NCI-H82 (cell line): ENCODE data around the gene TM4SF18.

Experiments
- DNase-seq: peaks from one replicate; lab custom pipeline; 2025; lab: John Stamatoyannopoulos, UW

Gene TM4SF18

GRCh38 chr3:149330609-149331331, 2.7 kb downstream of the TM4SF18 start:
- no peak for DNase-seq

DNA sequence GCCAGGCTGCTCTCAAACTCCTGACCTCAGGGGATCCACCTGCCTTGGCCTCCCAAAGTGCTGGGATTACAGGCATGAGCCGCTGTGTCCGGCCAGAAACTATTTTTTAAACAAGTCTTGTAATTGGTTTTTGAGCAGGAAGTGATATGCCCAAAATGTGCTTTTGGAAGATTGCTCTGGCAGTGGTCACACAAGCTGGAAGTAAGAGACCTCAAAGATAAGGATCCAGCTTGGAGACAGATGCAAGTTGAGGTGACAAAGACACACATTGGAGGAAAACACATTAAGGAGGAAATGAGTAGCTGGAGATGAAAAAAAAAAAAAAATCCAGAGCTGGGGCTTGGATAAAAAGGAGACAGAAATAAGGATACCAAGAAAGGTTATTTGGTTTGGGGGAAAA, 6.3 kb downstream of the TM4SF18 start:
- DNase-seq = no peak

DNA sequence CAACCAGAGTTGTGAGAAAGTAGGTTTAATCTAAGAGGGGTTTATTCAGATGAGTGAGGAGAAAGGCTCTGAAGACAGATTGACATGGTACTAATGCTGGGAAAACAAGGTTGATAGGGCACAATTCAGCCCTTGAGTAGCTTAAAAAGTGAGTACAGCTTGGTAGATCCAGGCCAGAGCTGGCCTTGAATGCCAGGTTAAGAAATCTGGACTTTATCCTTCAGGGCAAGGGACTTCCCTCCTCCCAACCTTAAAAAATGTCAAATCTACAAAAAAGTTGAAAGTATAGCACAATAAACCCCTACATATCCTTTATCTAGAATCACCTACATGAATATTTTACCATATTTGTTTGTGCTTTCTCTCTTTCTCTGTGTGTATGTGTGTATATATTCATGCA, 7.9 kb downstream of the TM4SF18 start:
- peak; percentile 51 for DNase-seq

DNA sequence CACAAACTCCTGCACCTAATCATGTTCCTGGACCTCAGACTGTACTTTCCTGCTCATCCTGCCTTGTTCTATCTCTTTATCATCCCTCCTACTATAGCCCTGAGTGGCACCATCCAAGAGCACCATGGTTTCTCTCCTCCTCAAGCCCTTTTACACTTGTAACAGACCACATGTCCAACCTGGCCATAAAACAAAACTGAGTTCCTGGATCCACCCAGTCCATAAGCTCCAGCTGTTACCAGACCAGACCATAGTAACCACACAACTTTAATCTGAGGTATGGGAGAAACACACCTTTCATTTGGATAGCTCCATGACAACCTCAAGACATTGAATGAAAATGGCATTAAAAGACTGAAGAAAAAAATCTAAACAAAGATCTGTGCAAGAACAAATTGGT, 9.1 kb downstream of the TM4SF18 start:
- DNase-seq = no peak

- DNase-seq = no peak
These were observed 11.8 kb downstream of the TM4SF18 start for GRCh38 chr3:149321640-149322039.

DNA sequence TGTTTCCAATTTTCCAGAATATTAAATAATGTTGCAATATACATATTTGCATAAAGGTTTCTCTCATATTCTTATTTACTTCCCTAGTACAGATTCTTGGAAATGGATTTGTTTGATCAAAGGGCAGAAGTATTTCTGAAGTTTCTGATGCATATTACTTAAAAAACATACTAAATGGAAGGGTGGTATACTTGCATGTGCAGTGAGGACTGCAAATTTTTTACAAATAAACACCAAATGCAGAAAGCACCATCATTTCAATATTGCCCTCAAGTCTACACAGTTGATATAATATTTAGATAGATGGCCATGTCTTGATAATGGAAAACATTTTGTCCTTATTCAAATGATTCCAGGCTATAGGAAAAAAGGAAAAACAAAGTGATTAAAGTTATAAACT, 12.3 kb downstream of the TM4SF18 start:
- DNase-seq = no peak

DNA sequence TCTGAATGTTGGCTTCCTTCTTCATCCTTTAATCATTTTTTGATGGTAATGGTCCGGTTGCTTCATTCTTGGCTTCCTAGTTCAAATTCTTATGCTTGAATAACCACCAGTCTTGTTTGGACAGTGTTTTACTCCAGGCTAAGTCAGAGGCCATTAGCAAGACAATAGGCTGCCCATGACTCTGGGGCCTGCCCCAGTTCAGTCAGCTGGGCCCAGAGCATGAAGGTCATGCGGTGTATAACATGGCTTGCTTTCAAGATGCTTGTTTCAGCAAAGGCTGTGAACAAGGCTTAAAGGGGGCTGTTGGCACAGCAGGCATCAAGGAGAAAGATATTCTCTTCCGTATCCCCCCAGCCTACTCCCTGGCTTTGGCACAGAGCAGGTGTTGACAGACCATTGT, 13.7 kb downstream of the TM4SF18 start:
- DNase-seq = no peak

- no peak for DNase-seq
These were observed 16.4 kb downstream of the TM4SF18 start for GRCh38 chr3:149317072-149317471.

- no peak for DNase-seq
These were observed 17.0 kb downstream of the TM4SF18 start for GRCh38 chr3:149316437-149316836.

DNA sequence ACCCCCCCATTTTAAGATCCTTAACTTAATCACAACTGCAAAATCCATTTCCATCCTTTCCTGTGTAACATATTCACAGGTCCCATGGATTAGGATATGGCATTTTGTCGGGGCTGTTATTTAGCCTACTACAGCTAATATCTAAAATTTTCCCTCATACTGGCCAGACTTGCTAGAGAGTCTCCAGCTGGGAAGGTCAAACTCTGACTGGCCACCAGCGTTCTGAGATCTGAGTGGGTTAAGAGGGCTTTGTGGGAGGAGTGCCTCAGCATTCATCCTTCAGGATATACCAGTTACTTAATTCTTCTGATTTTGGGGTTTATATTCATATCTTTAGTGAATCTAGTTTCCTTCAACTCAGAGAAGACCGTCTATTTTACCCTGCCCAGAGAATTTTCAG, 17.7 kb downstream of the TM4SF18 start:
- DNase-seq = no peak

DNA sequence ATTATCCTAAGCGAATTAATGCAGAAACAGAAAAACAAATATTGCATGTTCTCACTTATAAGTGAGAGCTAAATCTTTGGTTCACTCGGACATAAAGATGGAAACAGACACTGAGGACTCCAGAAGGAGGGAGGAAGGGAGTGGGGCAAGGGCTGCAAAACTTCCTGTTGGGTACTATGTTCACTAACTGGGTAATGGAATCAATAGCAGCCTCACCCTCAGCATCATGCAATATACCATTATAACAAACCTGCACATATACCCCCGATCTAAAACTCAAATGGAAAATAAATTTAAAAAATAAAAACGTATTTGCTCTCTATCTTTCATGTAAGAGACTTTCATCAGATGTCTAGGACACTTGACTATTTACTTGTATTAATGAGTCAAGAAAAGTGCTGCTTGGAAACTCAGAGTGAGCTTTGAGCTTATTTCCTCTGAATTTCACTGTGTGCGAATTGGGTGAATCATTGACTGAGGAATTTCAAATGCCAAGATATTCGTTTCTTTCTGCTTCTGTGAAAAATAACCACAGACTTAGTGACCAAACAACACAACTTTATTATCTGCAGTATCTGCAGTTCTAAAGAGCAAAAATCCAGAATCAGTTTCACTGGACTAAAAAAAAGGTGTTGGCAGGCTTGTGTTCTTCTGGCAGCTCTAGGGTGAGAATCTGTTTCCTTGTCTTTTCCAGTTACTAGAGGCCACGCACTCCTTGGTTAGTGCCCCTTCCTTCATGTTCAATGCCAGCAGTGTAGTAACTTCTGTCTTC, 18.4 kb downstream of the TM4SF18 start:
- DNase-seq = no peak

- no peak for DNase-seq
These were observed 19.9 kb downstream of the TM4SF18 start for GRCh38 chr3:149313542-149313941.

- DNase-seq = no peak
These were observed 22.5 kb downstream of the TM4SF18 start for GRCh38 chr3:149310796-149311534.

GRCh38 chr3:149307435-149307783, 26.0 kb downstream of the TM4SF18 start:
- DNase-seq = no peak

DNA sequence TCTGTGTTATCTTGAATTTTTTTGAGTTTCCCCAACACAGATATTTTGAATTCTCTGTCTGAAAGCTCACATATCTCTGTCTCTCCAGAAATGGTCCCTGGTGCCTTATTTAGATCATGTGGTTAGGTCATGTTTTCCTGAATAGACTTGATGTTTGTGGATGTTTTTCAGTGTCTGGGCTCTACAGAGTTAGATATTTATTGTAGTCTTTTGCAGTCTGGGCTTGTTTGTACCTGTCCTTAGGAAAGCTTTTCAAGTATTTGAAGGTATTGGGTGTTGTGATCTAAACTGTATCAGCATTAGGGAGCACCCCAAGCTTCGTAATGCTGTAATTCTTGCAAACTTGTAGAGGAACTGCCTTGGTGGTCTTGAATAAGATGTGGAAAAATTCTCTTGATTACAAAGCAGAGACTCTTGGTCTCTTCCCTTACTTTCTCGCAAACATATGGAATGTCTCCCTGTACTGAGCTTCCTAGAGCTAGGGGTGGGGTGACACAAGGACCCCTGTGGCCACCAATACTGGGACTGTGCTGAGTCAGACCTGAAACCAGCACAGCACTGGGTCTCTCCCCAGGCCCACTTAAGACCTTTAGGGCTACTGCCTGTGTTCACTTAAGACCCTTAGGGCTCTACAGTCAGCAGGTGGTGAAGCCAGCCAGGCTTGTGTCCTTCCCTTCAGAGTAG, 26.5 kb downstream of the TM4SF18 start:
- DNase-seq = no peak

- DNase-seq = no peak
These were observed 28.1 kb downstream of the TM4SF18 start for GRCh38 chr3:149305376-149305775.

- DNase-seq = no peak
These were observed 33.3 kb downstream of the TM4SF18 start for GRCh38 chr3:149299938-149300801.

DNA sequence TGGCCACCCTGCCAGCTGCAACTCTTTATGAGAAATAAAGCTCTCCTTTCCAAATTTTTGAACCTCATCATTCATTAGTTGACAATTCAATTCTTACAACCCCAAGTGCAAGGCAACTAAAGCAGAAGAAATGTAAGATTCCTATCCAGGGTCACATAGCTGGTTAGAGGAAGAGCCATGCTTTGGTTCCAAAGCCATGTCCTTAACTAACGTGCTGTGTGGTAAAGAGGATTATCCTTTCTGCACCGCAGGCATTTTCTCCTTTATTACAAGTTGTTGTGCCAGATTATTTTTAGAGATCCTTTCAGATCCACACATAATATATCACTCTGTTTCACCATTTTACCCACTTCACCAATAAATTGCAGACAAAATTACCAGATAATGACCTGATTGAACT, 36.5 kb downstream of the TM4SF18 start:
- peak; percentile 39 for DNase-seq

GRCh38 chr3:149292666-149293065, 40.8 kb downstream of the TM4SF18 start:
- no peak for DNase-seq

GRCh38 chr3:149291178-149291577, 42.3 kb downstream of the TM4SF18 start:
- peak; percentile 56 for DNase-seq

DNA sequence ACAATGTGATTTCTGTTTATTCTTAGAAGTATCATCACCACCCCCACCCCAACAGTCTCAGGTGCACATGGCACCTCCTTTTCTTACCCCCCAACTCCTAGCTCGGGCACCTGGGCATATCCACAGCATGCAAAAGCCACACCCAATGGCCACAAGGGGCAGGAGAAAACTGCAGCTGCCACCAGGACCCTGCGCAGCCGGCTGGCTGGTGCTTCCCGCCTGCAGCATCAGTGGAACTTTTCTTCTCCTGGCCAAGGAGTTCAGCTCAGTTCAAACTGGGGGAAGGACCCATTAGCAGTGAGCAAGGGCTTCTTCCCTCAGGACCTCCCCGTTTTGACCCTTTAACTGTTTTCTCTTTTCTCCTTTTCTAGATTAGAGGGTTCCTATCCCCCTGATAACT, 44.8 kb downstream of the TM4SF18 start:
- no peak for DNase-seq
